ENCODE data around the gene GRID2.

DNA sequence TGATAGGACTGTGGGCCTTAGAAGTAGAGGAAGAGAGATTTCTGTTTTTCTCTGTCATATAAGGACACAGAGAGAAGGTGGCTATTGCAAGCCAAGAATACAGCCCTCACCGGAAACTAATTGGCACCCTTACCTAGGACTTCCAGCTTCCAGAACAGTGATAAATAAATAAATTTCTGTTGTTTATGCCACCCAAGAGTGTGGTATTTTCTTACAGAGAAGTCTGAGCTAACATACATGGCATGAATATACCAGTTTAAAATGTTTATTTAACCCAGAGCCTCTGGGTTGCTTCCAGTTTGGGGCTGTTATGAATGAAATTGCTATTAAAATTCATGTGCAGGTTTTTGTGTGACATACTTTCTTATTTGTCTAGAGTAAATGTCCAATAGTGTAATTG, 870.8 kb downstream of the GRID2 start:
- TF ChIP-seq, protein P1, sequence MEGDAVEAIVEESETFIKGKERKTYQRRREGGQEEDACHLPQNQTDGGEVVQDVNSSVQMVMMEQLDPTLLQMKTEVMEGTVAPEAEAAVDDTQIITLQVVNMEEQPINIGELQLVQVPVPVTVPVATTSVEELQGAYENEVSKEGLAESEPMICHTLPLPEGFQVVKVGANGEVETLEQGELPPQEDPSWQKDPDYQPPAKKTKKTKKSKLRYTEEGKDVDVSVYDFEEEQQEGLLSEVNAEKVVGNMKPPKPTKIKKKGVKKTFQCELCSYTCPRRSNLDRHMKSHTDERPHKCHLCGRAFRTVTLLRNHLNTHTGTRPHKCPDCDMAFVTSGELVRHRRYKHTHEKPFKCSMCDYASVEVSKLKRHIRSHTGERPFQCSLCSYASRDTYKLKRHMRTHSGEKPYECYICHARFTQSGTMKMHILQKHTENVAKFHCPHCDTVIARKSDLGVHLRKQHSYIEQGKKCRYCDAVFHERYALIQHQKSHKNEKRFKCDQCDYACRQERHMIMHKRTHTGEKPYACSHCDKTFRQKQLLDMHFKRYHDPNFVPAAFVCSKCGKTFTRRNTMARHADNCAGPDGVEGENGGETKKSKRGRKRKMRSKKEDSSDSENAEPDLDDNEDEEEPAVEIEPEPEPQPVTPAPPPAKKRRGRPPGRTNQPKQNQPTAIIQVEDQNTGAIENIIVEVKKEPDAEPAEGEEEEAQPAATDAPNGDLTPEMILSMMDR (IDR thresholded peaks at IDR 0.05) = no peak
- no peak for TF ChIP-seq ZFX (IDR thresholded peaks at IDR 0.05; ENCODE audit: borderline replicate concordance)
